HUES48 (cell line): ENCODE results near the gene FTO.
A peak's percentile ranks its signal among the peaks of the same experiment; 100 is the strongest.
"Not testable (repeated sequence)": the region's sequence is repeated elsewhere in the genome, so short reads cannot be mapped to it uniquely, and the experiment has no call there.

Experiments used
- H3K27ac ChIP-seq: one replicate; pipeline ENCODE4 v1.7.0; 2013; ENCODE audit warnings: low read depth, low read length, inconsistent platforms
- H3K27me3 ChIP-seq: 2 replicates; pipeline ENCODE4 v1.6.1; 2013; ENCODE audit warnings: mild to moderate bottlenecking, low read length; ENCODE audit not compliant: control insufficient read depth, insufficient read depth
- H3K36me3 ChIP-seq: 2 replicates; pipeline ENCODE4 v1.6.1; 2013; ENCODE audit warnings: low read length; ENCODE audit not compliant: control insufficient read depth, insufficient read depth
- H3K4me1 ChIP-seq: 2 replicates; pipeline ENCODE4 v1.6.1; 2013; ENCODE audit warnings: mild to moderate bottlenecking, low read length; ENCODE audit not compliant: control insufficient read depth, insufficient read depth
- H3K4me3 ChIP-seq: 2 replicates; pipeline ENCODE4 v1.5.1; 2013; ENCODE audit warnings: mild to moderate bottlenecking, low read depth, low read length
- H3K9ac ChIP-seq: 2 replicates; pipeline ENCODE4 v1.6.1; 2013; ENCODE audit warnings: mild to moderate bottlenecking, low read depth, low read length, moderate library complexity
- H3K9me3 ChIP-seq: 2 replicates; pipeline ENCODE4 v1.6.1; 2013; ENCODE audit warnings: low read length; ENCODE audit not compliant: control insufficient read depth, insufficient read depth

Gene FTO

DNA sequence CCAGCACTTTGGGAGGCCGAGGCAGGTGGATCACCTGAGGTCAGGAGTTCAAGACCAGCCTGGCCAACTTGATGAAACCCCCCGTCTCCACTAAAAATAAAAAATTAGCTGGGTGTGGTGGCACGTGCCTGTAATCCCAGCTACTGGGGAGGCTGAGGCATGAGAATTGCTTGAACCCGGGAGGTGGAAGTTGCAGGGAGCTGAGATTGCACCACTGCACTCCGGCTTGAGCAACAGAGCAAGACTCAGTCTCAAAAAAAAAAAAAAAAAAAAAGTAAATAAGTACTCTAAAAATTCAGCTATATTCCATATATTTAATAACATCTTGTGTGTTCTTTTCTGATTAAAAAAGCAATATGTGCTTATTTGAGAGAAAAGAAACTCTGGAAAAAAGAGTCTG is 142.6 kb downstream of the FTO start:
- H3K9me3 ChIP-seq, H3K27me3 ChIP-seq, H3K4me3 ChIP-seq, H3K27ac ChIP-seq, H3K9ac ChIP-seq, H3K36me3 ChIP-seq: not testable (repeated sequence)
- H3K4me1 ChIP-seq, result peaks cover 16% of the 10 kb centered on the region

DNA sequence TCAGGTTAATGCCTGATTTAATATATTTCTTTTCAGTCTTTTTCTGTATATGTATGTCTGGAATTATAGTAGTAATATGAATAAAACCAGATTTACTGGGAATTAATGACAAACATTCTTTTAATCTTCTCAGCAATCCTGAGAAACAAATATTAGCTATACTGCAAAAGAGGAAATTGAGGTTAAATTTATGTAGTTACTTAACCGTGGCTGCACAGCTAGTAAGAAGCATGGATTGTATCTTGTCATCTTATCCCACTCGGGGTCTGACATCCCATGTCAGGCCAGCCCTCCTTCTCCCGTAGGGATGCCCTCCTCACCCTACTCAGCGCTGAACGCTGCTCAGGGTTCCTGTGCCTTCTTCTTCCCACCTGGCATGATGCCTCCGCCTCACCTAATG is 143.0 kb downstream of the FTO start:
- Histone ChIP-seq H3K27me3 (no peaks in the 10 kb centered on the region), H3K9me3 (no peaks in the 10 kb centered on the region), H3K9ac (no peak overlapping the region), H3K27ac (no peak overlapping the region), H3K36me3 (no peaks in the 10 kb centered on the region), H3K4me1 (peaks cover 16% of the 10 kb centered on the region), H3K4me3 (no peak overlapping the region)

- Histone ChIP-seq H3K9ac (no peak overlapping the region), H3K4me3 (no peak overlapping the region), H3K9me3 (no peaks in the 10 kb centered on the region), H3K27me3 (no peaks in the 10 kb centered on the region), H3K27ac (peak overlapping the region; percentile 38), H3K36me3 (no peaks in the 10 kb centered on the region), H3K4me1 (peaks cover 16% of the 10 kb centered on the region)
These were observed 144.5 kb downstream of the FTO start for GRCh38 chr16:53848277-53848942.

- Histone ChIP-seq H3K4me1 (peaks cover 16% of the 10 kb centered on the region), H3K9ac (no peak overlapping the region), H3K9me3 (no peaks in the 10 kb centered on the region), H3K27me3 (no peaks in the 10 kb centered on the region), H3K4me3 (no peak overlapping the region), H3K27ac (peak overlapping the region; percentile 22), H3K36me3 (no peaks in the 10 kb centered on the region)
These were observed 145.0 kb downstream of the FTO start for GRCh38 chr16:53848950-53849349.

DNA sequence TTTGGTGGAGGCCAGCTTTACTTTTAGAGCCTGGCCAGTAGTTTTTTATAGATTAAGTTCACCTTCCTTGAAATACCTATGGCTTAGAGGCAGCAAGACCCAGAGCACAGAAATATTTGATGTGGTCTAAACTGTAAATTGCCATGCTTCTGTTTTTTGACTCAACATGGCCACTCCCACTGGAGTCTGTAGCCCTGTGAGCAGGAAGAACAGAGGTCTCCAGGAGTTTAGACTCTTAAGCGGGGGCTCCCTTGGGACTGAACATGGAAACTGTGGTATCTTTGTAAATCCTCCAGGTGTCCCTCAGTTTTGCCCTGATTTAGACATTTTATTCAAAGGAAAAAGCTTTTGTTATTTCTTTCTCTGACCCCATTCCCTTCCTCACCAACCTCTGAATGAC is 145.6 kb downstream of the FTO start:
- H3K9ac ChIP-seq, result no peak overlapping the region
- no peaks in the 10 kb centered on the region for H3K27me3 ChIP-seq
- H3K36me3 ChIP-seq, result no peaks in the 10 kb centered on the region
- peaks cover 16% of the 10 kb centered on the region for H3K4me1 ChIP-seq
- H3K27ac ChIP-seq, result no peak overlapping the region
- H3K4me3 ChIP-seq, result no peak overlapping the region
- H3K9me3 ChIP-seq, result no peaks in the 10 kb centered on the region

- Histone ChIP-seq H3K4me3 (no peak overlapping the region), H3K27me3 (no peaks in the 10 kb centered on the region), H3K9me3 (no peaks in the 10 kb centered on the region), H3K27ac (no peak overlapping the region), H3K4me1 (peaks cover 16% of the 10 kb centered on the region), H3K9ac (no peak overlapping the region), H3K36me3 (no peaks in the 10 kb centered on the region)
These were observed 146.0 kb downstream of the FTO start for GRCh38 chr16:53849994-53850393.

DNA sequence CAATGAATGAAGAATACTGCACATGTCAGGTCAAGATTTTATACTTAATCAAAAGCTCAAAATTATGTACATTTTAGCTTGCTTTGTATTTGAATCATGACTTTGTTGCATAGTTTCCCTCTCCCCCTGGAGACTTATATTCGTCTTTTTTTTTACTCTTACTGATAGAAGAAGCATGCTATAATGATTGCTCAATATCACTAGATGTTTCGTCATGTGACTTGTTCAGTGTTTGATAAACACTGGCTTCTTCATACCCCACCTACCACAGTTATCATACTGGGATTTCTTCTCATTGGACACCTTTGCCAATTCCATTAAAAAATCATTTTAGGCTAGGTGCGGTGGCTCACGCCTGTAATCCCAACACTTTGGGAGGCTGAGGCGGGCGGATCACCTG is 148.7 kb downstream of the FTO start:
- H3K9ac ChIP-seq, result no peak overlapping the region
- no peaks in the 10 kb centered on the region for H3K36me3 ChIP-seq
- no peaks in the 10 kb centered on the region for H3K9me3 ChIP-seq
- H3K27me3 ChIP-seq, result no peaks in the 10 kb centered on the region
- H3K27ac ChIP-seq, result no peak overlapping the region
- no peak overlapping the region for H3K4me3 ChIP-seq
- peaks cover 16% of the 10 kb centered on the region for H3K4me1 ChIP-seq

DNA sequence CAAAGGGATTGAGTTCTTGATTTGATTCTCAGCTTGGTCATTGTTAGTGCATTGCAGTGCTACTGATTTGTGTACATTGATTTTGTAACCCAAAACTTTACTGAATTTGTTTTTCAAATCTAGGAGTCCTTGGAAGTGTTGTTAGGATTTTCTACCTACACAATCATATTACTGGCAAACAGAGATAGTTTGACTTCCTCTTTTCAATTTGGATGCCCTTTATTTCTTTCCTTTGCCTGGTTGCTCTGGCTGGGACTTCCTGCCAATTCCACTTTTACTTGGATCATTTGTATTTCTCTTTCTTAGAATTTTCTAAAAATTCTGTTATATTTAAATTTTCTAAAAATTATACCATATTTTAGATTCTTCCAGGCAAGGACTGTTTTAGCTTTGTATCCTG is 151.1 kb downstream of the FTO start:
- H3K36me3 ChIP-seq, result no peaks in the 10 kb centered on the region
- H3K9ac ChIP-seq, result no peak overlapping the region
- no peak overlapping the region for H3K27ac ChIP-seq
- H3K4me3 ChIP-seq, result no peak overlapping the region
- no peaks in the 10 kb centered on the region for H3K9me3 ChIP-seq
- H3K27me3 ChIP-seq, result no peaks in the 10 kb centered on the region
- no peaks in the 10 kb centered on the region; the same call in 1 of the 2 replicates for H3K4me1 ChIP-seq

DNA sequence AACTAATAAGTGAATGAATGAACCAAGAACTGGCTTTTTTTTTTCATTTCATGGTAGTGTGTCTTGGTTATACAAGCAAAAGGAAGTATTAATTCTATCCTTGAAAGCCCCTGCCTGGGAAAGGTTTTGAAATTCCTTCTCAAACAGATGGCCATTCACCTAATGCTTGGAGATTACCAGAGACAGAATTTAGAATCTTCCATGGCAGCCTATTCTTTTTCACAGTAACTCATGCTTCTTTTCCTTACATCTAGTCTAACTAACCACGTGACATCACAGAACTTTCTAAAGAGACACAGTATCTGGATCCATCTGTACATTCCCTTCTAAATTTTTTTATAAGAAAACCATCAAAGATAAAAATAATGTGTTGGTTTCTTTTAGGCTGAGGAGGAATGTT is 151.6 kb downstream of the FTO start:
- Histone ChIP-seq H3K4me1 (no peaks in the 10 kb centered on the region; the same call in 1 of the 2 replicates), H3K9me3 (no peaks in the 10 kb centered on the region), H3K27me3 (no peaks in the 10 kb centered on the region), H3K36me3 (no peaks in the 10 kb centered on the region), H3K4me3 (no peak overlapping the region), H3K9ac (no peak overlapping the region), H3K27ac (no peak overlapping the region)

- H3K36me3 ChIP-seq, result no peaks in the 10 kb centered on the region
- H3K9me3 ChIP-seq, result no peaks in the 10 kb centered on the region
- no peak overlapping the region for H3K4me3 ChIP-seq
- H3K27me3 ChIP-seq, result no peaks in the 10 kb centered on the region
- H3K9ac ChIP-seq, result no peak overlapping the region
- no peak overlapping the region for H3K27ac ChIP-seq
- H3K4me1 ChIP-seq, result peaks cover 12% of the 10 kb centered on the region
These were observed 156.1 kb downstream of the FTO start for GRCh38 chr16:53859995-53860540.

DNA sequence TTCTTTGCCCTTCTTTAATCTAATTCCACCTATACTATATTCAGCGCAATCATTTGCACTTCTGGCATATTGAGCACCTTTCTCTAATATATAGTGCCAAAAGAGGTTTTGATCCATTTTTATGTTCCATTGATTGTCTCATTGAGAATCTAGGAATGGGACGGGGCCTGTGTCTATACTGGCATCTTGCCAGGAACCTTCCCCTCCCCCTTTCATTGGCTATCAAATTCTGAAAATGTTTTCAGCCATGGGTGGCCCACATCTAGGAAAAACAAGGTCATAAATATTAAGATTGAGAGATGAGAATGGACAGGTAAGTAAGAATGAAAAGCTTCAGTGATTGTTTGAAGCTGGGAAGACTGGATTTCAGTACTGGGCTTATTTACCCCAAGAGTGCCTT is 159.9 kb downstream of the FTO start:
- H3K4me3 ChIP-seq, result no peak overlapping the region
- H3K9ac ChIP-seq, result no peak overlapping the region
- peak overlapping the region; percentile 93 for H3K27ac ChIP-seq
- no peaks in the 10 kb centered on the region for H3K27me3 ChIP-seq
- H3K9me3 ChIP-seq, result no peaks in the 10 kb centered on the region
- H3K36me3 ChIP-seq, result no peaks in the 10 kb centered on the region
- H3K4me1 ChIP-seq, result peaks cover 25% of the 10 kb centered on the region
